ENCODE data around the gene DNAJC13.
"Not testable (repeated sequence)": the region's sequence is repeated elsewhere in the genome, so short reads cannot be mapped to it uniquely, and the experiment has no call there.

DNA sequence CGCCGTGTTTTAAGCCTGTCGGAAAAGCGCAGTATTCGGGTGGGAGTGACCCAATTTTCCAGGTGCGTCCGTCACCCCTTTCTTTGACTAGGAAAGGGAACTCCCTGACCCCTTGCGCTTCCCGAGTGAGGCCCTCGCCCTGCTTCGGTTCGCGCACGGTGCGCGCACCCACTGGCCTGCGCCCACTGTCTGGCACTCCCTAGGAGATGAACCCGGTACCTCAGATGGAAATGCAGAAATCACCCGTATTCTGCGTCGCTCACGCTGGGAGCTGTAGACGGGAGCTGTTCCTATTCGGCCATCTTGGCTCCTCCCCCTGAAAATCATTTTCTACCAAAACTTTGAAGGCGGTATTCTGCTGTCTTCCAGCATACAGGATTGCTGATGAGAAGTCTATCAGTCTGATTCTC is 40.4 kb upstream of the DNAJC13 start:
- TF ChIP-seq POLR2A, POLR2AphosphoS5 (IDR thresholded peaks at IDR 0.05): not testable (repeated sequence)
- TF ChIP-seq, protein P1, sequence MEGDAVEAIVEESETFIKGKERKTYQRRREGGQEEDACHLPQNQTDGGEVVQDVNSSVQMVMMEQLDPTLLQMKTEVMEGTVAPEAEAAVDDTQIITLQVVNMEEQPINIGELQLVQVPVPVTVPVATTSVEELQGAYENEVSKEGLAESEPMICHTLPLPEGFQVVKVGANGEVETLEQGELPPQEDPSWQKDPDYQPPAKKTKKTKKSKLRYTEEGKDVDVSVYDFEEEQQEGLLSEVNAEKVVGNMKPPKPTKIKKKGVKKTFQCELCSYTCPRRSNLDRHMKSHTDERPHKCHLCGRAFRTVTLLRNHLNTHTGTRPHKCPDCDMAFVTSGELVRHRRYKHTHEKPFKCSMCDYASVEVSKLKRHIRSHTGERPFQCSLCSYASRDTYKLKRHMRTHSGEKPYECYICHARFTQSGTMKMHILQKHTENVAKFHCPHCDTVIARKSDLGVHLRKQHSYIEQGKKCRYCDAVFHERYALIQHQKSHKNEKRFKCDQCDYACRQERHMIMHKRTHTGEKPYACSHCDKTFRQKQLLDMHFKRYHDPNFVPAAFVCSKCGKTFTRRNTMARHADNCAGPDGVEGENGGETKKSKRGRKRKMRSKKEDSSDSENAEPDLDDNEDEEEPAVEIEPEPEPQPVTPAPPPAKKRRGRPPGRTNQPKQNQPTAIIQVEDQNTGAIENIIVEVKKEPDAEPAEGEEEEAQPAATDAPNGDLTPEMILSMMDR (IDR thresholded peaks at IDR 0.05): not testable (repeated sequence)
